ENCODE measurements around the gene R3HDM4.
"Not testable (repeated sequence)": the region's sequence is repeated elsewhere in the genome, so short reads cannot be mapped to it uniquely, and the experiment has no call there.

Gene R3HDM4

DNA sequence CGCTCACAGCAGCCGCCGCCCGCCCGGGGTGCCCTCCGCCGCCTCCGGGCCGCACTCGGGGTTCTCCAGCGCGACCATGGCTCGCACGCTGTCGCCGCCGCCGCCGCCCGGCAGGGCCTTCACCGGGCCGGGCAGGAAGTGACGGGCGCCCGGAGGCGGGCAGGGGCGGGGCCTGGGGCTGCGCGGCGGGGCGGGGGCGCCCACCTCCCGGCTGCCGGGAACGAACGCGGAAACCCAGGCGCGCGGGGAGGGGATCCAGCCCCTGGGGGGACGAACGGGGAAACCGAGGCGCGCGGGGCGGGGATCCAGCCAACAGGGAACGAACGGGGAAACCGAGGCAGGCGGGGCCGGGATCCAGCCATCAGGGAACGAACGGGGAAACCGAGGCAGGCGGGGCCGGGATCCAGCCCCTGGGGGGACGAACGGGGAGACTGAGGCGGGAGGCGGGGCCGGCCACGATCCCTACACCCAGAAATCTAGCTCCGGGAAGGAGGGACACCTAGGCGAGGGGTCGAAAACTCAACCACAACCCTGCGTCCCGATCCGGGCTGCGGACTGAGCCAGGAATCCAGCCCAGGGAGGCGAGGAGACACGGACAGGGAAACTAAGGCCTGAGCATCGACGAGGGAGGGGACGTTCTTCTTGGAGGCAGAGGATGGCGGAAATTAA is at the start of gene R3HDM4:
Gene R3HDM4 (minus strand): TSS at position 140 of the 669 bp plus-strand sequence. CDS start 62 bp downstream, at position 78.
- DNase-seq, result no peak

DNA sequence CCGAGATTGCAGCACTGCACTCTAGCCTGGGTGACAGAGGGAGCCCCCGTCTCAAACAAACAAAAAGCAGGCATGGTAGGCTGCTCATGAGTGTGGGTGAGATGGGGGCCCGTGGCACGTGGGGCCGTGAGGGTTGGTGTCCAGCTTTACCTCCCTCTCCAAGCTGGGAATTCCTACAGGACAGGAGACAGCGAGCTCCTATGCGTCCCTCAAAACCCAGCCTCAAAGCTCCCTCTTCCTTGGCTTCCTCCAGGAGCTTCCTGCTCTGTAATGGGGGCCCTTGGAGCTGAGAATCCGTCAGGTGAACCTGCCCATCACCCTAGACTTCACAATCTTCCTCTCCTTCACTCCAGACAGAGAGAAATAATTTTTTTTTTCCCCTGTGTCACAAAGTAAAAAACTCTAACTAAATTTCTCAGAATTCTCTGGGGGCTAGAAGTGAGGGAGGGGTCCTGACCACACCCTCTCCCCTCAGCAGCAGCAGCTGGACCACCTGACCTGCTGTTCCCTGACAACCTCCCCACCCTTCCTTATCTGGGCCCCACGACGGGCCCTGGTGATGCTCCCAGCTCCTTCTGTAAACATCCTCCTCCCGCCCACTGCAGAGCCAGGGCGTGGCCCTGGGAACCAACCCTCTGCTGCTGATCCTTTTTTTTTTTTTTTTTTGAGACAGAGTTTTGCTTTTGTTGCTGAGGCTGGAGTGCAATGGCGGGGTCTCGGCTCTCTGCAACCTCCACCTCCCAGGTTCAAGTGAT is 49.0 kb upstream of the R3HDM4 start:
- no peak for DNase-seq

DNA sequence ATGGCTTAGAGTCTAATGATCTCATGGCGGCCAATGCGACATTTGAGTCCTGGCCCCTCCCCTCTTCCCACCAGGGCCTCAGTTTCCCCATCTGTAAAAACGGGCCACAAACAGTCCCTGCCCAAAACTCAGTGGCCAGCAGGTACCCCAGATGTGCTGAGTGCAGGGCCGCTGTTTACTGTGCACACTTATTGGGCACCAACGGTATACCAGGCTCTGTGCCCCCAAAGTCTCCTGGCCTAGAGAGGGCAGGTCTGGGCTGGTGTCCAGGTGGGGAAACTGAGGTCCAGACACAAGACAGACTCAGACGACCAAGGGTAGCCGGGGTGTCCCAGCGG is 47.6 kb upstream of the R3HDM4 start:
- DNase-seq, result no peak

DNA sequence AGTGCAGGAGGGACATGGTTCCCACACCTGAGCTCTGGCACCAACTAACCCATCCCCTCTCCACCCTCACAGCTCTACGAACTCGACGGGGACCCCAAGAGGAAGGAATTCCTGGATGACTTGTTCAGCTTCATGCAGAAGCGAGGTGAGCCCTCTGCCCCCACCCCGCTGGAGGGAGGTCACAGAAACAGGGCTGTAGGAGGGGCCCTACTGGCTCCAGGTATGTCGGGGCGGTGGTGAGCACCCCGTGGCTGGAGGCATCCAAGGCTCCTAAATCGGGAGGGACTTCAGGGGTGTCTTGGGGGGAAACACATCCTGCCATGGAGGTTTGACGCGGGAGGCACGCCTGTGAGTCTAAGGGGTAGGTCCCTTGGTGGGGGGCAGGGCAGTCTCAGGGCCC is 47.0 kb upstream of the R3HDM4 start:
- no peak for DNase-seq

DNA sequence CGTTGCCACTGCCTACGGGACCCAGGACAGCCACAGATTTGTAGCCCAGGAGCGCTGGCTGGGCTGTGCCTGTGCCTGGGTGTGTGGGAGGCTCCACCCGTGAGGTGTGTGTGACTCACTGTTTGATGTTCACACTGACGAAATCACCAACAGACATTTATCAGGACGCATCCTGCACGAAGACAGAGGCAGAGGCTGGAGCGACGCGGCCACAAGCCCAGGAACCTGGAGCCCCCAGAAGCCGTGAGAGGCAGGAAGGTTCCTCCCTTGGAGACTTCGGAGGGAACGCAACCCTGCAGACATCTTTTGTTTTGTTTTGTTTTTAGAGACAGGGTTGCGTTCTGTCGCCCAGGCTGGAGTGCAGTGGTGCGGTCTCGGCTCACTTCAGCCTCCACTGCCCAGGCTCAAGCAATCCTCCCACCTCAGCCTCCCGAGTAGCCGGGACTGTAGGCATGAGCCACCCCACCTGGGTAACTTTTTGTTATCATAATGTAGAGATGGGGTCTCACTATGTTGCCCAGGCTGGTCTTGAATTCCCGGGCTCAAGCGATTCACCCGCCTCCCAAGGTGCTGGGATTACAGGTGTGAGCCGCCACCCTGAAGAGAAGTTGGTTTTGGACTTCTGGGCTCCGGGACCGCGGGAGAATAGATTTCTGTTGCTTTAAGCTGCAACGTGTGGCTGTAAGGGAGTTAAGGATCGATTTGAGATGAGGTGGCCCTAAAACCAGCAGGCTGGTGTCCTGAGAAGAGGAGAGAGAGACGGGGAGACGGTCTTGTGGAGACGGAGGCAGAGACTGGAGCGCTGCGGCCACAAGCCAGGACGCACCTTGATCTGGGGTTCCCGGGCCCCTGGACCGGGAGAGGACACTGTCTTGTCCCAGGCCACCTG is 46.2 kb upstream of the R3HDM4 start:
- no peak for DNase-seq

DNA sequence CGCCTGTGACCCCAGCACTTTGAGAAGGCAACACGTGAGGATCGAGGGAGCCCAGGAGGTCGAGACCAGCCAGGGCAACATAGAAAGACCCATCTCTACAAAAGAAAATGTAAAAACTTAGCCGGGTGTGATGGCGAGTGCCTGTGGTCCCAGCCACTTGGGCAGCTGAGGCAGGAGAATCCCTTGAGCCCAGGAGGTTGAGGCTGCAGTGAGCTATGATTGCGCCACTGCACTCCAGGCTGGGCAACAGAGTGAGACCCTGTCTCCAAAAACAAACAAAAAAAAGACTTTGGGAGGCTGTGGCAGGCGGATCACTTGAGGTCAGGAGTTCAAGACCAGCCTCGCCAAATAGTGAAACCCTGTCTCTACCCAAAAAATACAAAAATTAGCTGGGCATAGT is 44.6 kb upstream of the R3HDM4 start:
- not testable (repeated sequence) for DNase-seq

DNA sequence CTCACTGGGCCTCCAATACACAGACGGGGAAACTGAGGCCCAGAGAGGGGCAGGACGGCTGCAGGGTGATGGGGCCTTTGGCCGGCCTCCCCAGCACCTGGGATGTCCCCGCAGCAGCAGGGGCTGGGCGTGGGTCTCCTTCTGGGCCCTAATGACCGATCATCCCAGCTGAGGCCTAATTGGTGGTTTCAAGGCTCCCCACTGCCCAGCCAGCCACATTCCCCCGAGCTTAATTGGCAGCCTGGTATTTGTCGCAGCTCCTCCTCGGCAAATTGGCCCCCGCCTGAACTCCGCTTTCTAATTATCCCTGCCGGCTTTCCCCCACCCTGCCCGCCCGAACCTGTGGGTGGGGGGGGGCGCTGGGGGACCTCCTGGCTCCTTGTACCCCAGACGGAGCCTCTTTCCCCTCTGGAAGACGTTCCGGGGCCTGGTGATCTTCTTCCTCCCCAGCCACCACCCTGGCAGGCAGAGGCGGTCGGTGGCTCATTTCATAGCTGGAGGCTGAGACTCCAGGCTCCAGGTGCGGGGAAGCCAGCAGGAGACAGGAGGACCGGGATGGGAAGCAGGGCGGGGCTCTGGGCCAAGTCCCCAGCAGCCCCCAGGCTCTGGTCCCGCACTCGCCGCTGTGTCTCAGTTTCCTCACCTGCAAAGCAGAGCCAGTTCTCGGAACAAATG is 43.9 kb upstream of the R3HDM4 start:
- DNase-seq, result no peak

DNA sequence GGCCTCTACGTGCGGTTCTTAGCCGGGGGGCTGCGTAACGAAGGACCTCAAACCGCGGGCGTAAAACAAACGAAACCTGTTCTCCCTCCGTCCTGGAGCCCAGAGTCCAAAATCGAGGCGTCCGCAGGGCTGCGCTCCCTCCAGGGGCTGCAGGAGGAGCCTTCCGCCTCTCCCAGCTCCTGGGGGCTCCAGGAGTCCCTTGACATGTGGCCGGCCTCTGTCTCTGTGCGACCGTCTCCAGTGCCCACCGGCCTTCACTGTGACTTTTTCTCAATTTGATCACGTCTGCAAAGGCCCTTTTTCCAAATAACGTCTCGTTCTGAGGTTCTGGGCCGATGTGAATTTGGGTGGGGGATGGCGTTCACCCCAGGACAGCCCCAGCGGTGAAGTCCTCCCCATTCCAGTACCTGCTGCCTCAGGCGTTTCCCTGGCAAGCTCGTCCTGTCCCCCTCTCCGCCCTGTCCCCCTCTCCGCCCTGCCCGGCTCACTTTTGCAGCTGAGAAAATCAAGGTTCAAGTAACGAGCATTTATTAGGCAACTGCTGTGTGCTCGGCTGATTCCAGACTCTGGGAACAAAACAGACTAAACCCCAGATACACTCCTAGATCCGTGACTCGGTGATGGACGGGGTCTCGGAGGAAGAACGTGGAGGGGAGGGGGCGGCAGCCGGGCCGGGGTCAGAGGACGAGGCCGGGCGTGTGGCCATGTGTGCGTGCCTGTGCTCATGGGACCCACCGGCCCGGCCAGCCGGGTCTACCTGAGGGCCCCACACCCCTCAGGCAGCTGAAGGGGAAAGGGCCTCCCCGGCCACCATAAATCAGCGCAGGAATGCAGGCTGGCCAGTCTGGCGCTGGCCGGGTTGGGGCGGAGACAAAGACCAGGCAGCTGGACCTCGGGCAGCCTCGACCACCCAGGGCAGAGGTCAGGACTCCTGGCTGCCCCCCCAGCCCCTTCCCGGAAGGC is 43.1 kb upstream of the R3HDM4 start:
- no peak for DNase-seq

DNA sequence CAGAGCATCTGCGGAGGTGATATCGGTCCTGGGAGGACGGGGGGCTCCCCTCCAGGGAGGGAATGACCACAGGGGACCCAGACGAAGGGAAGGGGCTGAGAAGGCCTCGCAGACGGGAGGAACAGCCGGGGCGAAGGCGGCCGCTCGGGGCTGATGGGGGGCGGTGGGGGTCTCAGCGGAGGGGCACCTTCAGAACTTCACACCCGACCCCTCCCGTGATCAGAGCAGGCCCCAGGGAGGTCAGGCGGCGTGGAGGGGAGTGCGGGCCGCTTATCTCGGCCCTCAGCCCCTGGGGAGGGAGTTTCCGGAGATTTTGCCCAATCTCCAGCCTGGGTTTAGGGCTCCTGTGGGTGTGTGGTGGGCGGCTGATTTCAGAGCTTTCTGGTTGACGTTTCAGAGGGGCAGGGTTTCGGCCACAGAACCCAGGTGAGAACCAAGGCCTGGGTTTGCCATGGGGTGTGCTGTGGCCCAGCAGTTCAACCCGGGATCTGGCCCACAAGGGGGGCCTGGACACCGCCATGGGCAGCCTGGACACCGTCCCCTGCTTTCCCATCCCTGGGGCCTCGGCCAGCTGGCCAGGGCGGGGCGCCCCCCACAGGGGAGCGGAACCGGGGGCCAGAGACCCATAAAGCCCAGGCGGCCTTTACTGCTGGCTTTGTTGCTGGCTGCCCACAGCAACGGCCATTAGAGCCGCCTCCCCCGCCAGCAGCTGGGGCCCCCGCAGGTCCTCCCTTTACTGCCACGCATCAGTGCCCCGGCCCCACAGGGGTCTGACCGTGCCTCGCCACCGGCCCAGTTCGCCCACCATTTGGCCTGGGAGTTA is 41.9 kb upstream of the R3HDM4 start:
- no peak for DNase-seq

DNA sequence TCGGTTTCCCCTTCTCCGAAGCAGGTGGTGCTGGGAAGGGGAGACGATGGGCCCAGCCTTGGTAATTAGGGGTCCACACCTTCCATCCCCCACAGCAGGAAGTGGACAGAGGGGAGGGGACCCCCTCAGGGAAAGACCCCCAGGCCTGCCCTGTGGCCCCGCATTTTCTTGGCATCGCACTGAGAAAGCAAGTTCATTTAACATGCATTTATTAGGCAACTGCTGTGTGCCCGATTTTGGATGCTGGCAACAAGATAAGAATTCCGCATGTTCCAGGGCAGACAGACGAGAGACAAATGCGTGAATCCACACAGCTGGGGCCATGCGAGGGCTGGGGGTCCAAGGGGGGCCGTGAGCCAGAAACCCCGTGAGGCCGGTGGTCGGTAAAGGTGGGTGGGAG is 41.3 kb upstream of the R3HDM4 start:
- DNase-seq, result no peak

DNA sequence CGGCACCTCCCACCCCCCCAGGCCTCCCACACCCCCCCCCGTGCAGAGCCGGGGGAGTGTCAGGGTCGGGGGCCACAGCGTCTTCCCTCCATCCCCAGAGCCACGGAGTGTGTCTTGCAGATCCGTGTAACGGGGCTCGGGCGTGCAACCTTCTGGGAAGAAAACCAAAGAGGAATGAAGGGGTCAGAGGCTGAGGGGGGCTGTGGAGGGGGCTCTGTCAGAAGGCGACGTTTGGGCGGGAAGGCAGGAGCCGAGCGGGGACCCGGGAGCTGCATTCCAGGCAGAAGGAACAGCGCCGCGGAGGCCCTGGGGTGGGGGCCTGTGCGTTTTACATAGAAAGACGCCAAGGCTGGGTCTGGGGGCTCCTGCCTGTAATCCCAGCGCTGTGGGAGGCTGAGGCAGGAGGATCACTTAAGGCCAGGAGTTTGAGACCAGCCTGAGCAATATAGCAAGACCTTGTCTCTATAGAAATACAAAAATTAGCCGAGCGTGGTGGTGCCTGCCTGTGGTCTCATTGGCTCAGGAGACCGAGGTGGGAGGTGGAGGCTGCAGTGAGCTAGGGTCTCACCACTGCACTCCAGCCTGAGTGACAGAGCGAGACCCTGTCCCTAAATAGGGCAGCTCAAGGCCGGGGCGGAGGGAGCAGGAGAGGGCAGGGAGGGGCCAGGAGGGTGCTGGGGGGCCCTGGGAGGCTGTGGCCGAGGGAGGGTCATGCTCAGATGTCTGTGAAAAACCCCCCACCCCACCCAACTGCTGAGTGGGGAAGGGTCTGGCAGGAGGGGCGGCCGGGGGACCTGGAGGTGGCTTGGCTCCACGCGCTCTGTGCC is 40.6 kb upstream of the R3HDM4 start:
- DNase-seq, result no peak

DNA sequence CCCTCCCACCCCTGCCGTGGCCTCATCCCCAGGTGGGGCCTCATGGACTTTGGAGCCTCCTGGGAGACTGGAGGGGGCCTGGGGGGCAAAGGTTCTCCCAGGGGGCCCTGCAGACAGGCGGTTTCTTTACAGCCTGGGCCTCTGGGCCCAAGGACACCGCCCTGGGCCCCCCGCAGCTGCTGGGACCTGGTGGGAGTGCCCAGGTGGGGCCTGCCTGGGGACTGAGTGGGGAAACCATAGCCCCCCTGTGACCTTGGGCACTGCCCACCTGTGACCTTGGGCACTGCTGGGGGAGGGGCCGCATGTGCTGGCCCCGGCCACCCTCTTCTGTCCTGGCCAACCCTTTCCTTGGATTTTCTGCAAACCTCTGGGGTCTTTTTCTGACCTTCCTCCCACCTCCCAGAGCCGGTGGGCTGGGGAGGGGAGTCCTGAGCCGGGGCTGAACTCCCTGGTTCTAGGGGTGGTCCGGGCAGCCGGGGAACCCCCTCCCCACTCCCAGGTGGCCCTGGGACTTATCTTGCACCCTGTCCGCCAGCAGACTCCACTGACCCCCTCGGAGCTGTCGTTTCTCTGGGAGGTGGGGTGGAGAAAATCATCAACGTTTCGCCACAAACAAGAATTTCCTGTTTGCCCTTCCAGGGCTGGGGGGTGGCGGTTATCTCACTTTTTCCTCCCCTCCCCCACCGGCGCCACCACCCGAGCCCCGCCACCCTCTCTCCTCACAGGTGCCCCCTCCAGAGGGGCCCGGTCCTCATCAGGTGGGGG is 39.8 kb upstream of the R3HDM4 start:
- DNase-seq, result no peak

DNA sequence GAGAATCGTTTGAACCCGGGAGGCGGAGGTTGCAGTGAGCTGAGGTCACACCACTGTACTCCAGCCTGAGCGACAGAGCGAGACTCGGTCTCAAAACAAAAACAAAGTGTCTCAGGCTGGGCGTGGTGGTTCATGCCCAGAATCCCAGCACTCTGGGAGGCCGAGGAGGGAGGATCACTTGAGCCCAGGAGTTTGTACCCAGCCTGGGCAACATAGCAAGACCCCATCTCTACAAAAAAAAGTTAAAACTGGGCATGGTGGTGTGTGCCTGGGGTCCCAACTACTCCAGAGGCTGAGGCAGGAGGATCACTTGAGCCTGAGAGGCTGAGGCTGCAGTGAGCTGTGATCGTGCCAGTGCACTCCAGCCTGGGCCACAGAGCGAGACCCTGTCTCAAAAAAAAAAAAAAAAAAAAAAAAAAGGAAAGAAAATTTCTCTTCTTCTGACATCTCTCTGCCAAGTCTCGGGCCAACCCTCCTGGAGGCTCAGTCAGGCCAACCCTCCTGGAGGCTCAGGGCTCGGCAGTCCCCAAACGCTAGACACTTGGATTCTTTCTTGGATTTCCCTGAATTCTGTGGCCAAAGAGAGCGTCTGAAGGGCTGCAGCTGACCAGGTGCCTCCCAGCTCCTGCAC is 39.1 kb upstream of the R3HDM4 start:
- DNase-seq, result no peak

DNA sequence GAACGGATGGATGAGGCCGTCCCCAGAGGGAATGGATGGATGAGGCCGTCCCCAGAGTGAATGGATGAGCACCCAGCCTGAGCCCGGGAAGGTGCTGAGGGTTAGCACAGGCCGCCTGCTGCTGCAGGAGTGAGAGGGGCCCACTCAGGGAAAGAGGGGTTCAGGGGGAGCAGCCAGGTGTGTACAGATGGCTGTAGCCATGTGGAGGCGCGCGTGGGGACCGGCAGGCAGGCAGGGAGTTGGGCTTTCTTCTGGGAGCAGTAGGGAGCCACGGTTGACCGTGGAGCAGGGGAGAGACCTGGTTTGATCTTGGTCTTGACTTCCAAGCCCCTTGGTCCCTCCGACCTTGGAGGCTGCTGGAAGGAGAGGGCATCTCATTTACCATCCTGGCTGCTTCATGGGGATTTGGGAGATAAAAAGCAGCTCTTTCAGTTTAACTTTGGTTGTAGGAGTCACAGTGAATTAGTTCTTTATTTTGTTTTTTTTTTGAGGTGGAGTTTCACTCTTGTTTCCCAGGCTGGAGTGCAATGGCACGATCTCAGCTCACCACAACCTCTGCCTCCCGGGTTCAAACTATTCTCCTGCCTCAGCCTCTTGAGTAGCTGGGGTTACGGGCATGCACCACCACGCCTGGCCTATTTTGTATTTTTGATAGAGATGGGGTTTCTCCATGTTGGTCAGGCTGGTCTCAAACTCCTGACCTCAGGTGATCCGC is 37.5 kb upstream of the R3HDM4 start:
- DNase-seq, result no peak

DNA sequence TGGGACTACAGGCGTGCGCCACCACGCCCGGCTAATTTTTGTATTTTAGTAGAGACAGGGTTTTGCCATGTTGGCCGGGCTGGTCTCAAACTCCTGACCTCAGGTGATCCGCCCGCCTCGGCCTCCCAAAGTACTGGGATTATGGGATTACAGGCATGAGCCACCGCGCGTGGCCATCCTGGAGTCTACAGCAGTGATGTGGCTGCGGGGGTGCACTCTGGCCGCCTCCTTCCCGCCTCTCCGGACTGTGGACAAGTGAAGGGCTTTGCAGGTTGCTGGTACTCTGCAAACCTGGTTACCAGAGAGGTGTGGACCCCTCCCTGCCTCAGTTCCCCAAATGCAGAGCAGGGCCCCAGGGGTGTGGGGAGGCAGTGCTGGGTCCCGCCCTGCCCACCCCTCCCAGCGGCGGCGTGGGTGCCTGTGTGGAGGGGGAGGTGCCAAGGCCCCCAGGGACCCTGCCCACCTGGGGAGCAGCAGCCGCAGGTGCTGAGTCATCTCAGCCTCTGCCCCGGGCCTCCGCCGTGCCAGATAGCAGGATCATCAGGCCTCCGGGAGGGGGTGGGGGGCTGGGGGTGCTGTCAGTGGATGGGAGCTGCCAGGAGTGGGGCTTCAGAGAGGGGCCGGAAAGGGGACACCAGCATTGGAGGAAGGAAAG is 36.0 kb upstream of the R3HDM4 start:
- DNase-seq, result no peak

DNA sequence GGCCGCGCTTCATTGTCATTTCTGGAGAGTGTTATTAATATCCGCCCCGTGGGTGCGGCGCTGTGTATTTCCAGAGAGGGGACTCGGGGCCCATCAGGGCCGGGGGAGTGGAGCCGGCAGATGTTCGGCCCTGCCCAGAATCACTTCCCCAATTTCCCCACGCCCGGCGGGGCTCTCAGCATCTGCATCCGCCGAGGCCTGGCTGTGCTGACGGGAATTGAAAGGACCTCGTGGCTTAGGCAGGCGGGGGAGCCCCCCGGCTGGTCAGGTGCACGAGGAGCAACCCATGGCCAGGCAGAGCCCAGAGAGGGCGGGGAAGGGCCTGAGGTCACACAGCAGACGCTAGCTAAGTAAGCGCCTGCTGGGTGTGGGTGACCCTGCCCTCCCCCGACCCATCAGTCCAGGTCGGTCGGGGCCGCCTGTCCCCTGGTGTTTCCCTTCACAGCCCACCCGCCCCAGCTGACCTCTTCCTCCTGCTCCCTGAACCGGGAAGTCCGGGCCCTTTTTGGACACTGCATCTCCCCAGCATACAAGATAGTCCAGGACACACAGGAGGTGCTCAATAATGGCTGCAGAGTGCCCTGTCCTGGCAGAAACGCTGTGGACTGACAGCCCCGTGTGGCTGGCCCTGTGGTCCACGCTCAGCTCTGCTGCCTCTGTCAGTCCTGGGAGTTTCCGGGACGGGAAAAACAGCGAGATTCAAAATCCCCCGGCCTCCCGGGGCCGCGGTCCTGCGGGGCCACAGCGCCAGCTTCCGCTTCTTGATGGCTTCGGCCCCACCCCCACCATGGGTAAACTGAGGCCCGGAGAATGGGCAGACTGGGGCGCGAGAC is 34.9 kb upstream of the R3HDM4 start:
- no peak for DNase-seq

All from NCI-H1694 (cell line).